ENCODE results near the gene RACGAP1.
"Not testable (repeated sequence)": the region's sequence is repeated elsewhere in the genome, so short reads cannot be mapped to it uniquely, and the experiment has no call there.

The RACGAP1 gene

DNA sequence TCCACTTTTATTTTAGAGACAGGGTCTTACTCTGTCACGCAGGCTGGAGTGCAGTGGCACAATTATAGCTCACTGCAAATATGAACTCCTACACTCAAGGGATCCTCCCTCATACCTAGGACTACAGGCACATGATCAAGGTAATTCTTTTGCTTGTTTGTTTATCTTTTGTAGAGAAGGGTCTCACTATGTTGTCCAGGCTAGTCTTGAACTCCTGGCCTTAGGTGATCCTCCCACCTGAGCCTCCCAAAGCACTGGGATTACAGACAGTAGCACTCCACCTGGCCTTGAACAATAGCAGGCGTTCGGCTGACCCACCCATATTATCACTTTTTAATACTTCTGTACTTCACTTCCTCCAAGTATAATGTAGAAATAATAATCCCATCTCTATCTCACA is 1.4 kb upstream of the RACGAP1 start:
- DNase-seq: no peak

DNA sequence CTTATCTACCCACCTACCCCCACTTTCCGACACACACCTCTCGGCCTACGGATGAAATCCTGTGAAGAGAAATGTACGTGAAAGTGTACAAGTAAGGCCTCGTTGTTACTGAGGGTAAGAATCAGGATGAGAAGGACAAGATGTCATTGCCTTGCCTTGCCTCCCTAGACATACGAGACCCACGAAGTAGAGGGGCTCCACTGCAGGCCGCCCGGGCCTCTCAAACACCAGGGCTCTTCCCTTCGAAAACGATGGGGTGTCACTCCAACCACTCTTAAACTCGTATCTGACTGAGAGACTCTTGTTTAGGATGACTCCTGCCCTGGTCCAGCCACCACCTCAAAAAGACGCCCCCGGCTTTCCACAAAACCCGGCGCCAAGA is 498 bp downstream of the RACGAP1 start:
- DNase-seq: no peak

DNA sequence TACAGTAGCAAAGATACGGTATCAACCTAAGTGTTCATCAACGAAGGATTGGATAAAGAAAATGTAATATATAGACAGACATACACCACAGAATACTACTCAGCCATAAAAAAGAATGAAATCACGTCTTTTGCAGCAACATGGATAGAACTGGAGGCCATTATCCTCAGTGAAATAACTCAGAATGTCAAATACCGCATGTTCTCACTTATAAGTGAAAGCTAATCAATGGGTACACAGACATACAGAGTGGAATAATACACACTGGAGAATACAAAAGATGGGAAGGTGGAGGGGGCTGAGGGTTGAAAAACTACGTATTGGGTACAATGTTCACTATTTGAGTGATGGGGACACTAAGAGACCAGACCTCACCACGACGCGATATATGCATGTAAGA is 1.1 kb downstream of the RACGAP1 start:
- no peak for DNase-seq

DNA sequence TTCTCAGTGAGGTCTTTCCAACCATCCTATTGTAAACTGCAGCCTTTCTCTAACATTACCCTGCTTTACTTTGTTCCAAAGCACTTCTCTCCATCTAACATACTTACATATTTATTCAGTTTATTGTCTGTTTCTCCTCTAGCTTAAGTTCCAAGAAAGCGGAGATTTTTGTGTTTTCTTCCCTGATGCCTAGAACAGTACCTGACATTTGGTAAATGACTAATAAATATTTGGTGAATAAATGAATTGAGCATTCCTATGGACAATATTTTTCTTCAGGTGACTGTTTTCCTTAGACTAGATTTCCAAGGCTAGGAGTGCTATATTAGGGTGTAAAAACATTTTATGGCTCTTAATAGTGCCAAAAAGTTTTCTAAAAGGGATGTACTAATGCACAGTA is 2.4 kb downstream of the RACGAP1 start:
- no peak for DNase-seq

DNA sequence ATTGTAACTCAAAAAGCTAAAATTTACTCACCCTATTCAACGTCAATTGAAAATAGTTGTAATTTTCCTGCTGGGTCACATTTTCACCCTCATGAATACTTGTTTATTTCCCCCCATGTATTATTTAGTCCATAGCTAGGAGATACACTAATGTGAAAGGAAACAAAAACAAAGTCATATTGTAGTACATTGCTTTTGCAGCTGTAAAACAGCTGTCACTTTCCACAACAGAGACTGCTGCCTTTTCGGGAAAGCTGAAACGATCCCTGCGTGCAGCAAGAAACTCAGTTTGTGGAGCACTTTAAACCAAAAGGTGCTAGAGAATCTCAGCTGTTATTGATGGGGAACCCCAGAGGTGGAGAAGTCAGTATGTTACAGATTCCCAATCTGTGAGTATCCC is 4.3 kb downstream of the RACGAP1 start:
- DNase-seq: no peak

DNA sequence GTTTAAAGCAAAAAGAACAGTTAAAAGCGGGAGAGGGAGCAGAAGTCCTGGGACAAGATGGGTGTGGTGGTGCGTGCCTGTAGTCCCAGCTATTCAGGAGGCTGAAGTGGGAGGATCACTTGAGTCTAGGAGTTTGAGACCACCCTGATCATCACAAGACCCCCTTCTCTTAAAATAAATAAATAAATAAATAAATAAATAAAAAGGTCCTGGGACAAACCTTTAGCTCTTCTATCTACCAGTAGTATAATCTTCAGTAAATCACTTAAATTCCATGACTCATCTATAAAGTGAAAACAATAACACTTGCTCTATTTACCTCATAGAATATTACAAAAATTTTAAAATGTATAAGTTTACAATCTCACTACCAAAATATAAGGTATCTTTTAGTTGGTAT is 5.8 kb downstream of the RACGAP1 start:
- DNase-seq: no peak

DNA sequence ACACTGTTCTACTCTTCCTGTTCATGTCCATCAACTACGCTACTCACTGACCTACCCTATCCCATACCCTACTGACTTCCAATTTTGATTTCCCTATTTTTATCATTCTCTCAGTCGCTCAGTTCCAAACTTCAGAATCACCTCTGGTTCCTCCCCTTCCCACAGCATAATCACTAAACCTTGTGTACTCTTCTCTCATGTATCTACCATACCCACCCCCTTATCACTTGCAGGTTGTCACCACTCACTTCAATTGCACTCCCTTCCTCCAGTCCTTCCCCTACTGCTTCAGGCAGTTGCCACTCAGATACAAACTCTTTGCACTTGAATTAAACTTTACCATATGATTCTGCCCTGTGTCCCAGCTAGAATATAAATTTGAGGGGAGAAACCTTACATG is 6.3 kb downstream of the RACGAP1 start:
- no peak for DNase-seq

DNA sequence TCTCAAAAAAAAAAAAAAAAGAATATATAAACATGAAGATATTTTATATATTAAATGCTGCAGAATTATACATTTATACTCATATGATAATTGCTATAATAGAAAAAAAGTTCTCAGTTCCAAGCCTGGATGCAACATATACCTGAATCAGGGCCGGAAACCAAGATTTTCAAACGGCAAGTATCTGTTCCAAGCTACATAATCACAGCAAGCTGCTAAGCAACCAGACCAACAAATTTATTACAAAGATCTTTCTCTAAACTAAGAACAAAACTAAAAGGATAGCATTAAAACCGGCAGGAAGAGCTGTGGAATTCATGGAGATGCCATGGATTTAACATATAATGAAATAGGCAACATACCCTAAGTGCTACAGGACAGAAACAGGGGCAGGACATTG is 7.1 kb downstream of the RACGAP1 start:
- no peak for DNase-seq

DNA sequence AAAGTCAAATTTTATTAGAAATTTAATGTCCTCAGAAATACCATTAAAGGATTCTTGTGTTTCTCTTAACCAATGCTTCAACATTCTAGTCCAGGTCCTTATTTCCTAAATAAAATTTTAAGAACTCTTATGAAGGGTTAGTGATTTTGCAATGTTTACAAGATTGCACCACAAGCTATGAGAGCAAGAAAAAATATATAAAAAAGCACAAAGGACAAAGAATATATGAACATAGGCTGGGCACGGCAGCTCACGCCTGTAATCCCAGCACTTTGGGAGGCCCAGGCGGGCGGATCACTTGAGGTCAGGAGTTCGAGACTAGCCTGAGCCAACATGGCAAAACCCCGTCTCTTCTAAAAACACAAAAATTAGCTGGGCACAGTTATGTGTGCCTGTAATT is 7.7 kb downstream of the RACGAP1 start:
- DNase-seq: no peak

DNA sequence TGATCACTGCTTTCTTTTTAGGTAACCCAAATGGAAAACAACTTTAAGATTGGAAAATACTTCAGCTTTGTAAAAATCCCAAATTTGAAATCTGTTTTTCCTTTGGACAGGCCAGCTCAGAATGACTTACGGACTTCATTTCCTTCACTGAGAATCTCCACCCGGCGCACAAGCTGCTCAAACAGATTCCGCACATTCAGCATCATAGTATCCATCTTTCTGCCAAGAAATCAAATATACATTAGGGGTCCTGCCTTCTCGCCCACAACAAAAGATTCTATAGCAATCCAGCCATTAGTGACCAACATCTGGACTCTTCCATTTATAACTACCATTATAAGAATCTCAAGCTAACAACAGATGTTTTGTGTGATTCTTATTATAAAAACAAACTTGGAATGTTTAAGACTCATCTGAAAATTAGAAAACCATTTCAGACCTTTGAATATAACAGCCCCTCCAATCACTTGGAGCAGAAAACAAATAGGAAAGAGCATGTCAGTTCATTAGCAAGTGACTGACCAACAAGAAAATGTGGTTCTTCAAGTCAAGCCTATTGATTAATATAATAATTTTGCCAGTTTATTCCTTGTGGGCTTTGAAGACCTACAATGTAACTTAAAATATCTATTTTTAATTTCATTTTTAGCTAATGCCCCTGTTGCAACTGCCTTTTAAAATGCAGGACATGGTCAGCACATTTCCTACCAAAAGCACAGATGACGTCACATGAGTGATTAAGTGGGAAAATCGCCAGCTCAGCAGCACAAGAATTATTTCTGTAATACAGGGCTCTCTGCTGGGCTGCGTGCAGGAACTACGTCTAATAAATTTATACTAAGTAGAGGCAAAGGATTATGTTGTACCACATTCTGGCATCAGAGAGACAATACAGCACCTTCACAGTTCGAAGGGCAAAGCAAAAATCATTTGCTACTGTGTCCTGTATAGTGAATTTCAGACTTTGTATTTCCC is 8.5 kb downstream of the RACGAP1 start:
- peak; percentile 87 for DNase-seq

DNA sequence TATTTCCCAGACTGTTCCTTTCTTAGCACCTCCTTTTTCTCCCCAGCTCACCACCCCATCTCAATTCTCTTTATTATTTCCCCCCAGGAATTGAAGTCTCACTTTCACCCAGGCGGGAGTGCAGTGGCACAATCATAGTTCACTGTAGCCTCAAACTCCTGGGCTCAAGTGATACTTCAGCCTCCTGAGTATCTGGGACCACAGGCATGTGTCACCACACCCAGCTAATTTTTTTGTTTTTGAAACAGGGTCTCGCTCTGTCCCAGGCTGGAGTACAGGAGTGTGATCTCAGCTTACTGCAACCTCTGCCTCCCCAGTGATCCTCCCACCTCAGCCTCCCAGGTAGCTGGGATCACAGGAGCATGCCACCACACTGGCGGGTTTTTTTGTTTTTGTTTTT is 11.0 kb downstream of the RACGAP1 start:
- no peak for DNase-seq

DNA sequence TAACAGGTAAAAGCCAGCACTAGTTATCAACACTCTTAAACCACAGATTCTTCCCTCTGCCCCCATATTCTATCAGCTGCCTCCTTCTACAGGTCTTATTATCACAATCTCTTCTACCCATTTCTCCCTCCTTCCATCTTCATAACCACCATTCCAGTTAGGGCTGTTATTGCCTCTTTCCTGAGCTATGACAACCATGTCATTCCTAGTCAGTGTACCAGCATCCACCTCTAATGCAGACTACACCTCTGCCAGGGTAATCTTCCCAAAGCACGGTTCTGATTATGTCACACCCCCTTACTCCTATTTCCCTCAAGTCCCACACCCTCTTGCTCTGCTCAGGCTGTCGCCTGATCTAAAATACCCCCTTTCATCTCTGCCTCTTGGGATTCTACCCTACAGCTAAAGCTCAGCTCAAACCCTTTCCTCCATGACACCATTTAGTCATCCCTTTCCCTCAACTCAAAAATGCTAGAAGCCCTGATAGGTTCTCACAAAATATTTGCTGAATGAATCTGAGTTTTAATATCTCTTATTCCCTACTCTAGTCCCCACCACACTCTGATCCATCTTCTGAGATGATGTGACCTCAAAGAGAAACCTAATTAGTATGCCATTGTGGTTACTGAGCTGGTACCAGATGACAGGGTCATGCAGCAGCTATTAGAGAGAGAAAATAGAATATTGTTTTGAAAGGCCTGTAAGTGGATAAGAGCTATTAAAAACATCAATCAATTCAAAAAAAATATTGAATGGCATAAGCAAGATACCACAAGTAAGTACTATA is 11.7 kb downstream of the RACGAP1 start:
- DNase-seq: no peak

DNA sequence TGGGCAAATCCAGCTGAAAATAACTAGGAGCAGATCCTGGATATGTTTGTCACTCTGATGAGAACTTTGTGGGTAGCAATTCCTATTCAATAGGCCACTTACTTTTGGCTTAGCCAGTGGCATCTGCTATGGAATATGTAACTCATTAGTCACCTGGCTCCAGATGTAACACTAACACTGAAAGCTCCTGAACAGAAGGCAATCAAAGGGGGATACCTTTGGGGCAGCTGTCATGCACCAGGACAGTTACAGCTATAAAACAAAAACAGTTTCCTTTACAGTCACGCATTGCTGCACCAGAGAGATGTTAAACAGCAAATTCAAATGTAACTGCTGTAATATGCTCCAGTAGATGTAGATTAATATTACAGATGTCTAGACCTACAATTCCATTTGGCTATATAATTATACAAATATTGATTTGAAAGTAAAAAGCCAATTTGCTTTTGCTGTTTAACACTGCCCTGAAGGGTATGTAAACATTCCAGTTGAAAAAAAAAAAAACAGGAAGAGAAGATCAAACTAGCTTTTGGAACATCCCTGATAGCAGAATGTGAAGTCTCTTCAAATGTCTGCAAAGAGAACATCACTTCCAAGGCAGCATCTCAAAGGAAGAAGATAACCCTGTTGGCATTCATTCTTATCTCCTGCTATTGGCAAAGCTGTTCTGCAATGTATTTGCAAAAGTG is 18.4 kb downstream of the RACGAP1 start:
- peak; percentile 60 for DNase-seq

DNA sequence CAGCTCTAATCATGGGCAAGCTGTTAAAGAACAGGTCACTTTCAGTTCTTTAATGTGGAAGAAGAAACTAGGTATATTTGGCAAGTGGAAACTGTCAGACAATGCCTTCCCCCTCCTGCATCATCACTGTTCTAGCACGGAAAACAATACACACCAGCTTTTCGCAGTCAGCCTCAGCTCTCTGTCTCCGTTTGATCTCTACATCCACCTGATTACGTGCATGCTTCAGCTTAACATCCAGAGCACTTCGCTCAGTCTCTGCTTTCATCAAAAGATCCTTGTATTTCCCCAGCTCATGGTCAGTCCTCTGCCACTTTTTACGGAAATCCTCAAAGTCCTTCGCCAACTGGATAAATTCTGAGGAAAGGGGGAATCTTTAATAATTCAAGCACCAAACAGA is 19.0 kb downstream of the RACGAP1 start:
- no peak for DNase-seq

DNA sequence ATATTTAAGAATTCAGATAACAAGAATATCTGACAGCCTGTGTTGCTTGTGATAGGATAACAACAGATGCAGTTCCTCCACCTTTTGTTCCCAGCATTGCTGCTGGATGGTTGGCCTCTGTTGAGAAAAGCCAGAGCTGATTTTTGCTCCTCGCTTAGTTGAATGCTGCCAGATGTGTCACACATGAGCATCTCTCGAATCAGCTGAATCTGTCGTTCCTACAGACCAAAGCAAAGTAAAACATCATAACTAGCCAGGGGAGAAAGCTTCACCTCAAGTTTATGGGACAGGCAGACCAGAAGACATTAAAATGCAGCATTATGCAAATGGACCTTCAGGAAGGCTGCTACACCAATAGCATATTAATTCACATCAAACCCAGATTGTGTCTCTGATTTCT is 20.1 kb downstream of the RACGAP1 start:
- DNase-seq: no peak

DNA sequence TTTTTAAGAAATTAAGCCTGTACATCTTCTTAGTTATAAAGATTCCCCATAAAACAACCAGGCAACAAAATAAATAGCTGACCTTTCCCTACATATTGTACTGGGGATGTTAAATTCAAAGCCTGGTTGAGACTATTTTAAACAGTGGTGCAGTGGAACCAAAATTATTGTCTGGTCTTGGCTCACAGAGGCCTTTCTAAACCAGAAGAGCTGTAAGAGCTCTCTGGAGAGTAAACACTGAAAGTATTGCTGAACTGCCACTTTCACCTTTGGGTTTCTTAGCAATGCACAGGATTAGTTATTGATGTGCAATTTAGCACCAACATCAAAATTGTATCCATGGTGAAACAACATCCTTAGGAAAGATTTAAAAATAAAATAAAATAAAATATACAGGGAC is 20.6 kb downstream of the RACGAP1 start:
- no peak for DNase-seq

DNA sequence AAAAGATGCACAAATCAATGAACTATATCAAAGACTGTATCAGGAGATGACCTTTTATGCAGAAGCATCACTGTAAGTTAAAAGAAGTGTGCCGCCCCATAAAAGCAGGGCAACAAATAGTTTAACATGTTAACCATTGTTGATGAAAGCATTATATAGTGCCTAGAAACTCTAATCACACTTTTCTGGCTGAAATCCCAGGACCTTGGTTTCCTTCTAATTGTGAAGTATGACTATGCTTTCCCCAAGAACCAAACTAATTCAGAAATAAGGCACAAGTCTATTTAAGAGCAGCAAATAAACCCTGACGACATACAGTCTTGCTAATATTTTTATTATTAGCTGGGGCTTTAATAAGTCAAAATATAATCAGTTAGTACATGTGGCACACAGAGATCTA is 21.7 kb downstream of the RACGAP1 start:
- no peak for DNase-seq

DNA sequence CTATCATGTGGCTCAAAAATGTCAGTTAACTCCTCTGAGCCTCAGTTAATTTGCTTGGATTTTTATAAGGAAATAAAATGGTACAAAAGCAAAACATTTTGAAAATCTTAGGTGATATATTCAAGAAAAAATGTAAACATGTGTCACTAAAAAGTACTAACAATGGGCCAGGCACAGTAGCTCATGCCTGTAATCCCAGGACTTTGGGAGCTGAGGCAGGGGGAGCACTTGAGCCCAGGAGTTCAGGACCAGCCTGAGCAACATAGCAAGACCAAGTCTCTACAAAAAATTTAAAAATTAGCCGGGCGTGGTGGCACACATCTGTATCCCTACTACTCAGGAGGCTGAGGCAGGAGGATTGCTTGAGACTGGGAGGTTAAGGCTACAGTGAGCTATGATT is 26.8 kb downstream of the RACGAP1 start:
- no peak for DNase-seq

DNA sequence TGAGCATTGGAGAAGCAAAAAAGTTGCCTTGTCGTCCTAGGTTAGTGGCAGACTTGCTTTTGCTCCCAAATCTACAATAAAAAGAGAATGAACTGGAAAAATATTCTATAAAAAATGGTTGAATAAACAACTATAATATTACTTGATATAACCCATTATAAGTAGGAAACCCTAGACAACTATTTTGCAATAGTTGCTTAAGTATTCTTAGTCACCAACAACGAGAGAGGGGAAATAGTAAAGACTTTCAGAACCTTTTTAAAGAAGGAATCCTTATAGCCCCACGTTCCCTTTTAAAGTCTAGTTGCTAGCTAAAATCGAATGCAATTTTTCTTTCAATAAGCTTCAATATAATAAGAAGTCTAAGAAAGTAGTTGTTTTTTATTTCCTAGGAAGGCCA is 35.0 kb downstream of the RACGAP1 start:
- DNase-seq: no peak

DNA sequence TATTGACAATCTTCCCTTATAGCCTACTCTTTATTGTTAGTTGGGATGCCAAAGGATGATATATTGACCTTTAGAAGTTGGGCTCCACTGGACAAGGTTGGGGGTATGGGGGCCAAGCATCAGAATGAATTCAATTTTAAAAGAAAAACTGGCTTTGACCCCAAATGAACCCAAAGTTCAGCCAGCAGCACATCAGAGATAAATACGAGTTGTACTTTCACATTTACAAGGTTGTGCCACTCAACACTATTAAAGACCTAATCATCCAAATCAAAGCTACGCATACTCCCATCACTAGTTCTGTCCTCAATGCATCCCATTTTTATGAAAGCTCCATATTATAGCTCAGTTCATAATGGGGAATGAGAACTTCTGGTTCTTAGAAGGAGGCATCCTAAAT is 35.9 kb downstream of the RACGAP1 start:
- not testable (repeated sequence) for DNase-seq

DNA sequence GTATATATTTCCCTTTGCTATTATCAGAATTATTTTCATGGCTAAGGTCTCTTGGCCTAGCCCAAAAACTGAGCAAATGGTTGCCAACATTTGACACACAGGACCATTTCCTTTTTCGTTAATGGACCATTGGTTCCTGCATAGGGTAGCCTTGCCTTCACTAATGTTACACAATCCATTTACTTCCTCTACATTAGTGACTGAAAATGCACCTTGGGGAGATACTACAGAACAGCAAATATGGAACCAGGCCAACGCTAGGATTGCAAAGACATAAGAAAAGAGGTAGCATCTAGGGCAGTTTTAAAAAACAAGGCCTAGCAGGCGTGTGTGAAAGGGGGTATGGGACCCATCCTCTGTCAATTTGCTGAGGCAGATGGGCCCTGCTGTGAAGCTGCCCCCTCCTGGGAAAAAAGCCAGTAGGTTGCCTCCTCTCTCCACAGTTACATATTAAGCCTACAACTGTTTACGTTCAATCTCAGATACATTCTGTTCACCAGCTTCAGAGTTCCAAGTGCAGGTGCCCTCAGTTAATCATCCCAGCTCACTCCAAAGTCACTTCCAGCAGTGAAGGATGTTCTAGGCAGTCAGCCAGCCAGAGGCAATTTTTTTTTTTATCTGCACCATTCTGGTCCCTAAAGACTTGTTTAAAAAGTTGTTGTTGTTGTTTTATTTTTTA is 37.5 kb downstream of the RACGAP1 start:
- DNase-seq: no peak

DNA sequence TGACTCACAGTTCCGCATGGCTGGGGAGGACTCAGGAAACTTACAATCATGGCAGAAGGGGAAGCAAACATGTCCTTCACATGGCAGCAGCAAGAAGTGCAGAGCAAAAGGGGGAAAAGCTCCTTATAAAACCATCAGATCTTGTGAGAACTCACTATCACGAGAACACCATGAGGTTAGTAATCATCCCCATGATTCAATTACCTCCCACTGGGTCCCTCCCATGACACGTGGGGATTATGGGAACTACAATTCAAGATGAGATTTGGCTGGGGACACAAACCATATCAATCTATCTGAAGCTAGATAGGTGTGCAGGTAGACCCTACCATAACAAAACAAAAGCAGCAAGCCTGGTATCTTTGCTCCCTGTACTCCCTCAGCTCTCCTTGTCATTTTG is 38.8 kb downstream of the RACGAP1 start:
- DNase-seq: not testable (repeated sequence)

DNA sequence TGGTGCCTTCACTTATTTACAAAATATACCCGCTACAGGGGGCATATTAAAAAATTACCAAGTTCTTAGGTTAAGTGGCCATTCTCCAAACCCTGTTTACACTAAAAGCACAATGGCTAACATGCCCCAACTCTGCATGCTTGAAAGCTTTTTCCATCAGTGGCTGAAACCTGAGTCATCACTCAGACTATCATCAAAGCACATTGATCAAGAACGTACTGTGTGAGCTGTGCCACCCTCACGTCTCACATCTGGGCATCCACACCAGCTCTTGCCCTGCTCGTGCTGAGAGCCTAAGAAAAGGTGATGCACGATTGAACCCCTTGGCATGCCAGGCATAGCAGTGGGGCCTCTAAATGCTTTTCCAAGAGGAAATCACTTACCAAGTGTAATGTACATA is 39.3 kb downstream of the RACGAP1 start:
- no peak for DNase-seq
